MCF 10A (cell line): Measurements from ENCODE around the gene ENHO. TPM values are rescaled to one million over a fixed set of nuclear protein-coding genes. Genes with fewer than 3 reads are reported as not detected.

ENCODE experiments used
- BruUV-seq: library from RNA; stranded (reverse); fragments of 400-500 nt; replicated peaks from 2 replicates; lab custom pipeline; 2021; lab: Mats Ljungman, UMichigan
- CTCF ChIA-PET: fragments of 300-600 bp; sonication (Branson Sonifier 250); formaldehyde crosslinking; extraction: SDS; loops from one replicate; lab custom pipeline; 2021; ENCODE audit warnings: antibody characterized with exemption, inconsistent platforms; lab: Yijun Ruan, JAX
- POLR2A ChIA-PET: fragments of 300-600, 350-650 bp; sonication (Branson Sonifier 250); formaldehyde crosslinking; extraction: SDS; loops from one replicate; lab custom pipeline; 2020; ENCODE audit warnings: antibody characterized with exemption, inconsistent platforms; lab: Yijun Ruan, JAX
- DNase-seq: peaks from one replicate; pipeline ENCODE4 v3.0.0-alpha.2; 2018; ENCODE audit not compliant: unreplicated experiment
- H3K27ac Mint-ChIP-seq: one replicate; pipeline ENCODE4 v1.8.0; 2022; ENCODE audit warnings: mild to moderate bottlenecking, low read depth, mixed read lengths; ENCODE audit not compliant: unreplicated experiment
- H3K27me3 Mint-ChIP-seq: one replicate; pipeline ENCODE4 v1.8.0; 2022; ENCODE audit warnings: mixed read lengths; ENCODE audit not compliant: insufficient read depth, unreplicated experiment
- H3K36me3 Mint-ChIP-seq: one replicate; pipeline ENCODE4 v1.8.0; 2022; ENCODE audit warnings: mild to moderate bottlenecking, moderate library complexity, mixed read lengths; ENCODE audit not compliant: insufficient read depth, unreplicated experiment
- H3K4me1 Mint-ChIP-seq: one replicate; pipeline ENCODE4 v1.8.0; 2022; ENCODE audit warnings: mixed read lengths; ENCODE audit not compliant: insufficient read depth, unreplicated experiment
- H3K4me3 Mint-ChIP-seq: one replicate; pipeline ENCODE4 v1.8.0; 2022; ENCODE audit warnings: mild to moderate bottlenecking, moderate library complexity, mixed read lengths; ENCODE audit not compliant: unreplicated experiment
- H3K9me3 Mint-ChIP-seq: one replicate; pipeline ENCODE4 v1.8.0; 2022; ENCODE audit warnings: mixed read lengths; ENCODE audit not compliant: unreplicated experiment
- intact Hi-C: fragments of 100-400 bp; cut with micrococcal nuclease; formaldehyde crosslinking; loops from 2 replicates; pipeline ENCODE4 v1.14.1; 2022
- total RNA-seq: library from RNA; stranded (reverse); gene quantifications from 2 replicates; pipeline ENCODE4 v1.2.3, GENCODE V29; 2022
- TF ChIP-seq, protein P1 (sequence below): fragments of 200-600 bp; IDR thresholded peaks from one replicate; pipeline ENCODE4 v1.8.0; 2022; ENCODE audit warnings: antibody characterized with exemption, mild to moderate bottlenecking; ENCODE audit not compliant: unreplicated experiment

ENHO gene
- total RNA-seq, 1 experiment from 2014 or later: not detected

DNA sequence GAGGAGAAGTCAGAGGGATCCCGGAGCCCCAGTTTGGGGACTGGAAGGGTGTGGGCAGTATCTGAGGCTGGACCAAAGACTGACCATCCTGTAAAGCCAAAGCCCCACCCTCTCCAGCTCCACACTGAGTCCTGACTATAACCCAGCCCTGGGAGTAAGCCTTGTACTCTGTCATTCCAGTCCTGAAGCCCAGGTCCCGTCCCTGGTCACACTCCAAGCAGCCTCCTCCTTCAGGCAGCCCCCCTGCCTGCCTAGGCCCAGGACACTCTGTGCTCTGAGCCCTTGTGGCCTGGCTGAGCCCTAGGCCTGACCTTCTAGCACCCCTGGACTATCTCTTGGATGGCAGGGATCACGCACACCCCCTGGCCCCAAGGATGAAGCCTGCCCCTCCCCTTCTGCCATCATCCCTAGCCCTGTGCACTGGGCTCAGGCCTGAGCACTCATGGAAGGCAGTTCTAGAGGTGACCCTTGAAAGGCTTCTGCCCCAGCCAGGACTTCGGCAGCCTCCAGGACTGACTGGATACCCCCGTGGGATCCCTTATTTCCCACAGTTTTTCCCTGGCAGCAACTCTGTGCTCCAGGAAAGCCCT, 28.0 kb upstream of the ENHO start:
- ChIA-PET POLR2A (interaction anchor here (0.6 kb wide), 1 partner anchor 92 kb away, joined by 4 read pairs; the partner anchor contains the start of genes DNAI1 and FAM219A), CTCF (interaction anchor here (0.6 to 3.1 kb wide), 5 partner anchors 41 to 96 kb away, joined by 3 to 19 read pairs (median 3); no protein-coding TSS in a partner anchor)
- BruUV-seq: no TSS peak
- Mint-ChIP-seq H3K9me3 (no peaks in the 10 kb centered on the region), H3K27me3 (peaks cover 1% of the 10 kb centered on the region), H3K4me1 (no peaks in the 10 kb centered on the region), H3K36me3 (no peaks in the 10 kb centered on the region), H3K4me3 (no peak overlapping the region), H3K27ac (no peak overlapping the region)
- intact Hi-C loops: no loop called here
- DNase-seq: no peak
- TF ChIP-seq, protein P1, sequence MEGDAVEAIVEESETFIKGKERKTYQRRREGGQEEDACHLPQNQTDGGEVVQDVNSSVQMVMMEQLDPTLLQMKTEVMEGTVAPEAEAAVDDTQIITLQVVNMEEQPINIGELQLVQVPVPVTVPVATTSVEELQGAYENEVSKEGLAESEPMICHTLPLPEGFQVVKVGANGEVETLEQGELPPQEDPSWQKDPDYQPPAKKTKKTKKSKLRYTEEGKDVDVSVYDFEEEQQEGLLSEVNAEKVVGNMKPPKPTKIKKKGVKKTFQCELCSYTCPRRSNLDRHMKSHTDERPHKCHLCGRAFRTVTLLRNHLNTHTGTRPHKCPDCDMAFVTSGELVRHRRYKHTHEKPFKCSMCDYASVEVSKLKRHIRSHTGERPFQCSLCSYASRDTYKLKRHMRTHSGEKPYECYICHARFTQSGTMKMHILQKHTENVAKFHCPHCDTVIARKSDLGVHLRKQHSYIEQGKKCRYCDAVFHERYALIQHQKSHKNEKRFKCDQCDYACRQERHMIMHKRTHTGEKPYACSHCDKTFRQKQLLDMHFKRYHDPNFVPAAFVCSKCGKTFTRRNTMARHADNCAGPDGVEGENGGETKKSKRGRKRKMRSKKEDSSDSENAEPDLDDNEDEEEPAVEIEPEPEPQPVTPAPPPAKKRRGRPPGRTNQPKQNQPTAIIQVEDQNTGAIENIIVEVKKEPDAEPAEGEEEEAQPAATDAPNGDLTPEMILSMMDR: no peak

DNA sequence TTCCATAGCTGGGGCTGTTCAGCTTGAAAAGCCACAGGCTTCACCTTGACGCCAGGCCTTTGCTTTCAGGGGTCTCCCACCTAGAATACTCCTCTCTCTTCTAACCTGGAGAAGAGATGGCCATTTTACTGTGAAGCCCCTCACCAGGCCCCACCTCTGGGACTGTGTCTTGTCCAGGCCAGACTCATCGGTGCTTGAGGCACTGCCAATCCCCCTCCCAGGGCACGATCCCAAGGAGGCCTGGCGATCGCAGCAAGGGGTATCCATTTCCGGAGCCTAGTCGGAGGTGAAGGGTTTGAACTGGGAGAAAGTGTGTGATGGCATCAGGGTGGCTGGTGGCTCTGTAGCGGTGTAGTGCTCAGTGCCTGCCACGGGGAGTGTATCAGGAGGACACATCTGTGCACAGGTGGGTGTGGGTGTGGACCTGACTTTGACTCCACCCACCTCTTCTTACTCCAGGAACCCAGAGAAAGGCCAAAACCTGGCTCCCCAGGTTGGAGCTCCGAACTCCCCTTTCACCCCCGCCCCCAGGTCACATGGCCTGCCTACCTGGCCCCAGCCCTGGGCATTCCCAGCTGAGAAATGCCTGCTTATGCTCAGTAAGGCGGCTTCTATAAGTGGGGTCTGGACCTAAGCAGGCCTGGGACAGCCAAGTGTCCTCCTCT, 27.4 kb upstream of the ENHO start:
- TF ChIP-seq, protein P1: no peak
- Mint-ChIP-seq H3K4me3 (no peak overlapping the region), H3K9me3 (no peaks in the 10 kb centered on the region), H3K27me3 (peaks cover 8% of the 10 kb centered on the region), H3K36me3 (no peaks in the 10 kb centered on the region), H3K27ac (no peak overlapping the region), H3K4me1 (no peaks in the 10 kb centered on the region)
- CTCF ChIA-PET: interaction anchor here (0.8 to 3.1 kb wide), 4 partner anchors 37 to 146 kb away, joined by 3 to 19 read pairs (median 3); no protein-coding TSS in a partner anchor
- DNase-seq: no peak
- POLR2A ChIA-PET: interaction anchor here (0.5 to 0.6 kb wide), 2 partner anchors 9 to 92 kb away, joined by 4 read pairs; partner anchors contain the start of genes DNAI1 and FAM219A
- BruUV-seq: no TSS peak
- intact Hi-C loops: no loop called here

DNA sequence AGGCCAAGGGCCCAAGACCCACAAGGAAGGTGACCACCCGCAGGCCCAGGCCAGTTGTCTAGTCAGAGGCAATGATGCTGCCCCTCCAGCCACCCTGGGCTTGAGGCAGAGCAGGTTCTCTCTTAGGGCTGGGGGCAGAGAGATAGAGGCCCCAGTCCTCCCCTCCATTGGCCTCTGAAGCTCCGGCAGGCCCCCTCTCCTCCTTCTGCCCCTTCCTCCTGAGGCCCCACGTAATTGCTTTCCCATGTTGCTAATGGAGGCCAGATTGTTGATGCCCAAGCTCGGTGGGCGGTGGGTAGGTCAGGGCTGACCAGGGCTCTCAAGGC, 26.6 kb upstream of the ENHO start:
- Mint-ChIP-seq H3K36me3 (no peaks in the 10 kb centered on the region), H3K27me3 (peaks cover 15% of the 10 kb centered on the region), H3K9me3 (no peaks in the 10 kb centered on the region), H3K27ac (no peak overlapping the region), H3K4me1 (no peaks in the 10 kb centered on the region), H3K4me3 (no peak overlapping the region)
- no peak for DNase-seq
- CTCF ChIA-PET: interaction anchor here (0.8 to 3.1 kb wide), 4 partner anchors 38 to 145 kb away, joined by 3 to 19 read pairs (median 3); no protein-coding TSS in a partner anchor
- no TSS peak for BruUV-seq
- POLR2A ChIA-PET: interaction anchor here (0.5 kb wide), 1 partner anchor 8 kb away, joined by 4 read pairs; no protein-coding TSS in a partner anchor
- TF ChIP-seq, protein P1: no peak
- intact Hi-C loops: no loop called here
